HS-5 (cell line): ENCODE results near the gene PHF21A.

Experiments used
- DNase-seq: peaks from one replicate; pipeline ENCODE4 v3.0.0-alpha.2; 2012; ENCODE audit warnings: low read depth

PHF21A gene

GRCh38 chr11:45933846-45934579, 187.2 kb downstream of the PHF21A start:
- no peak for DNase-seq

- DNase-seq = peak; percentile 6
Observed at GRCh38 chr11:45933131-45933831, 188.0 kb downstream of the PHF21A start.

GRCh38 chr11:45932217-45932616, 189.0 kb downstream of the PHF21A start:
- DNase-seq = no peak

DNA sequence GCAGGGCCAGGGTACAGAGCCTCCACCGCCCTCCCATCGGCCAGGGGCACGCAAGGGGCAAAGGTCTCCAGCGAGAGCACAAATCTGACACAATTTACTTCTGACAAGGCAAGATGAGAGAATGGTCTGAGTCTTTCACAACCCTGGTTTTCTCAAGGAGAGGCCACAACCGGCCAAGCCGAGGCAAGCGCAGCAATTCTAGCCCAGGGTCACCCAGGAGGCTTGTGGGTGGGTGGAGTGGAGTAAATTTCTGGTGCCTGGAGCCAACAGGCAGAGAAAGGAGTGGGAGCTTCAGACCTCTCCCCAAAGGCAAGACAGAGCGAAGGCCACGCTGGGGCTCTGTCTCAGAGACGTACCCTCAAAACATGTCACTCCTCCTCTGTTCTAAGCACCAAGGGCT, 189.5 kb downstream of the PHF21A start:
- DNase-seq = no peak

GRCh38 chr11:45930951-45931570, 190.2 kb downstream of the PHF21A start:
- DNase-seq = no peak

GRCh38 chr11:45930031-45930794, 191.0 kb downstream of the PHF21A start:
- DNase-seq = no peak

- no peak for DNase-seq
Observed at GRCh38 chr11:45929486-45930030, 191.7 kb downstream of the PHF21A start.

- no peak for DNase-seq
Observed at GRCh38 chr11:45928535-45929215, 192.6 kb downstream of the PHF21A start.

GRCh38 chr11:45927684-45928413, 193.4 kb downstream of the PHF21A start:
- DNase-seq = no peak

DNA sequence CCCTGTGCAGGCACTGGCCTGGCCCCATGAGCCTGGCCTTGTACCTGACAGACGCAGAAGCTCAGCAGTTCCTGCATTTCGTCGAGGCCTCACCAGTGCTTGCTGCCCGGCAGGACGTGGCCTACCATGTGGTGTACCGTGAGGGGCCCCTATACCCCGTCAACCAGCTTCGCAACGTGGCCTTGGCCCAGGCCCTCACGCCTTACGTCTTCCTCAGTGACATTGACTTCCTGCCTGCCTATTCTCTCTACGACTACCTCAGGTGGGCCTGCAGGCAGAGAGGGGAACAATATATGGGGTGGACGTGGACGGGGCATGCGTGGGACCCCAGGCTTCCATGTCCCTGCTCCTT, 193.9 kb downstream of the PHF21A start:
- DNase-seq = no peak

DNA sequence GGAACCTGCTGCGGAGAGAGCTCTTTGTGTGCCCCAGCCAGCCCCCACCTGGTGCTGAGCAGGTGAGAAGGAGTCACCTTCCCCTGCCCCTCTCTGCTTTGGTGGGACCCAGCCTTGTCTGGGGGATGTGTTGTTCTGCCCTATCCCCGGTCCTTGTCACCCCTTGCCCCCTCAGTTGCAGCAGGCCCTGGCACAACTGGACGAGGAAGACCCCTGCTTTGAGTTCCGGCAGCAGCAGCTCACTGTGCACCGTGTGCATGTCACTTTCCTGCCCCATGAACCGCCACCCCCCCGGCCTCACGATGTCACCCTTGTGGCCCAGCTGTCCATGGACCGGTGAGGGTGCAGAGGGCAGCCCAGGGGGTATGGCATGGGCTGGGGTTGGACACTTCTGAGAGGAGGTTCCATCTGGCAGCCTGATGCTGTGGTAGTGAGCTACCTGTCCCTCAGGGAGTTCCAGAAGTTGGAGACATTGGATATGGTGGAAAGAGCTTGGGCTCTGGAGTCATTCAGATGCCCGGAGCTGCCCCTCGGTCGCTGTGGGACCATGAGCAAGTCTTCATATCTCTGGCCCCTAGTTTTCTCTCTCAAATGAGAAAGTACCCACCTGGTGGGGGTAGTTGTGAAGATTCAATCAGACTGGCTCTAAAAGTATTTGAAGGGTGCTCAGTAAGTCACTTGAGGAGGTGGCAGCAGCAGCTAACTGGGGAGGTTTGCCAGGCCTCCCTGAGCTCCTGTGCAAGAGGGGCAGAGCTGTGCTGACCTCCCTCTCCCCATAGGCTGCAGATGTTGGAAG, 194.5 kb downstream of the PHF21A start:
- no peak for DNase-seq

DNA sequence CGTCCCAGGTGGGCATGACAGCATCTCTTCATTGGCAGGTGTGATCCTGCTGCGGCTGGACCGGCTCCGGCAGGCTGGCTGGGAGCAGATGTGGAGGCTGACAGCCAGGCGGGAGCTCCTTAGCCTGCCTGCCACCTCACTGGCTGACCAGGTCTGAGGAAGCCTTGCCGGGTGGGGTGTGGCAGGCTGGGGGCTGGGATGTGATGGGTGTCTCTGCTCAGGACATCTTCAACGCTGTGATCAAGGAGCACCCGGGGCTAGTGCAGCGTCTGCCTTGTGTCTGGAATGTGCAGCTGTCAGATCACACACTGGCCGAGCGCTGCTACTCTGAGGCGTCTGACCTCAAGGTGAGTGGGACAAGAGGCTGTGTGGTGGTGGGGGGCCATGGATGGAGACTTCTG, 195.3 kb downstream of the PHF21A start:
- DNase-seq = no peak

GRCh38 chr11:45925550-45925949, 195.7 kb downstream of the PHF21A start:
- DNase-seq = no peak

DNA sequence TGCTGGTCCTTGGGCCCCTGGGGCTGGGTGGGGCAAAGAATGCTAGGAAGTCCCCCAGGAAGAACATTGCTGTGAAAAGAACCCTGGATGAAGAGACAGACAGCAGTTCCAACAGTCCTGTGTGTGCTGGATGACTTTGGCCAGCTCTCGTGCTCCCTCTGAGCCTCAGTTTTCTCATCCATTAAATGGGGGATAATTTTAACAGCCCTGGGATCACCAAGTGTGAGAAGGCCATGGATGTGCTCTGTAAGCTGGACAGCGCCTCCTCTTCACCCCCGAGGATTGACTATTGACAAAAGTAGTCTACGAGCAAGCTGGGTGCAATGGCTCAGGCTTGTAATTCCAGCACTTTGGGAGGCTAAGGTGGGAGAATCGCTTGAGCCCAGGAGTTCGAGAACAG, 196.3 kb downstream of the PHF21A start:
- DNase-seq = no peak

- DNase-seq = no peak
Observed at GRCh38 chr11:45924036-45924915, 197.0 kb downstream of the PHF21A start.

DNA sequence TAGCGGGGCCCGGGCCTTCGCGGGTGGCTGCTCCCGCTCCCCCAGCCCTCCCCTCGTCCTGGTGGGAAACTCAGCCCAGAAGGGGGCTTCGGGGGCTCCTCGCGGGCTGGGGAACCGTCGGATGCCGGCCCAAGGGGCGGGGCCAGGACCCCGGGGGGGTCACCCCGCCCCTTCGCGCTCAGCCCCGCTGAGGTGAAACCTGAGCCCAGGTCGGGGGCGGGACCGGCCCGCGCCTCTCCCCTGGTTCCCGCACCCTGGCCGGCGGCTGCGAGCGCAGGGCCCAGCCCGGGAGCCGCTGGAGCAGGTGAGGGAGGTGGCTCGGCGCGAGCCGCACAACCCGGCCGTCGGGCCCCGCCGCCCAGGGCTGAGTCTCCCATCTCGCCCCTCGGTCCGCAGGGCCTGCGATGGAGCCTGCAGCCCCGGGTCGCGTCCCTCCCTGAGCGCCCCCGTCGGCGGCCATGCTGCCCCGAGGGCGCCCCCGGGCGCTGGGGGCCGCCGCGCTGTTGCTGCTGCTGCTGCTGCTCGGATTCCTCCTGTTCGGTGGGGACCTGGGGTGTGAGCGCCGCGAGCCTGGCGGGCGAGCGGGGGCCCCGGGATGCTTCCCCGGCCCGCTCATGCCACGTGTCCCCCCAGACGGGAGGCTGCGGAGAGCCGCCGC, 198.7 kb downstream of the PHF21A start, which contains the start of gene LARGE2:
Gene LARGE2, plus strand, starts transcription at position 232 of the 658 bp plus-strand sequence. Its CDS starts 227 bp downstream, at position 459.
- DNase-seq = no peak

DNA sequence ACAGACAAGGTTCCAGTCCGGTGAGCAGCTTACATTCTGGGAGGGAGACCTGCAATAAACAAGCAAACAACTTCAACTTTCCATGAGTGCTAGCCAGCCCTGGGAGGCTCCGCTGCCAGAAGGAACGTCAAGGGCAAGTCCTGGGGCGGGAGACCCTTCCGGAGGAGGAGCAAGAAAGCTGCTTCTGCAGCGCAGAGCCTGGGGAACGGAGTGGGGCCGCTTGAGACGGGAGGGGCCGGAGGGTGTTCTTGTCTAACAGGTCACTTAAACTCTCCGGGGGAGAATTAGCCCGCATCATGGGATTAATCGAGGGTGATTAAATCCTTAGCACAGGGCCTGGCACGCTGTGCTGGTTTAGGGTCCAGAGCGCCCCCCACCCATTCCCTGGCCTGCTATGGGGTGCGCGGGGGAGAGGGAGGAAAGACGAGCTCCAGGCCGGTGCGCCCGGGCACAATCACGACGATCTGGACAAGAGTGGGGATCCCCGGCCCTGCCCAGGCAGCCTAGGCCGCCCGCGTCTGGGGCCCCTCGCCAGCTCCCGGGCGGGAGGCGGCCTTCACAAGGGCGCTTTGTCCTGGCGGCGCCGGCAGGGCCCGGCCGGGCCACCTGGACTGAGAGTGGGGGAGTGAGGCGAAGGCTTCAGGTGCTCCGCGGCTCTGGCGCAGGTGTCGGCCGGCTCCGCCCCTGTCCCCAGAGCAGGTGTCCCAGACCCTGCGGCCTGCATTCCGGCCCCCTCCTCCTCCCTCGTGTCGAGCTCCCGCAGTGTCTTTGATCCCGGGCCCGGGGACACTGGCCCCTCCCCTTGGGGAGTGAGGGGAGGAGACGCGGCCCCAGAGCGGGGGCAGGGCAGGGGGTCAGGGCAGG, 199.5 kb downstream of the PHF21A start:
- no peak for DNase-seq
